ENCODE data around the gene AGPAT3. TPM values are rescaled to one million over a fixed set of nuclear protein-coding genes. Genes with fewer than 3 reads are reported as not detected.

The AGPAT3 gene
- total and polyA plus RNA-seq, 7 experiments from 2014 or later = 11.4 to 121 (median 62.5) TPM

- Histone ChIP-seq H3K4me1 (ENCODE audit: control insufficient read depth in 2 of 2, insufficient read depth in 2 of 2, low read length in 2 of 2) (peaks cover 0 to 6% of the 10 kb centered on the region in 2 donors), H3K36me3 (ENCODE audit: control insufficient read depth in 2 of 3, insufficient read depth in 3 of 3, low read length in 3 of 3) (peaks cover 33 to 65% (median 36%) of the 10 kb centered on the region in 3 experiments), H3K9me3 (ENCODE audit: control insufficient read depth in 2 of 3, low read length in 3 of 3) (no peaks in the 10 kb centered on the region), H3K27me3 (ENCODE audit: control insufficient read depth in 2 of 2, insufficient read depth in 2 of 2, low read length in 2 of 2) (no peaks in the 10 kb centered on the region), H3K27ac (ENCODE audit: low read depth, low read length) (no peak overlapping the region), H3K4me3 (ENCODE audit: low read length) (no peak overlapping the region)
- peaks cover 0 to 4% (median 0%) of the 10 kb centered on the region in 11 donors for H3K9me3 Mint-ChIP-seq
- DNase-seq (no peak), ATAC-seq (no peak)
- H3K27ac Mint-ChIP-seq = peak overlapping the region in 5 of 9 donors; percentile 10 to 67 (median 37)
- intact Hi-C loops (cut with micrococcal nuclease) = no loop called here
- ChIA-PET POLR2A (interaction anchor here (0.6 kb wide), 1 partner anchor 52 kb away, joined by 3 read pairs; no protein-coding TSS in a partner anchor), CTCF (no interaction called here)
- H3K36me3 Mint-ChIP-seq = peaks cover 11 to 58% (median 30%) of the 10 kb centered on the region in 5 donors
- no peaks in the 10 kb centered on the region for H3K27me3 Mint-ChIP-seq
- H3K4me1 Mint-ChIP-seq = peaks cover 13 to 21% (median 17%) of the 10 kb centered on the region in 7 donors
- H3K4me3 Mint-ChIP-seq = no peak overlapping the region
Measured at GRCh38 chr21:44035244-44035643, 170.2 kb downstream of the AGPAT3 start.

Other genes starting within 250 kb of the AGPAT3 start
- 1 to 10 TPM in 1 of 5 experiments, under 1 TPM in 4; 0.31 to 1.4 (median 0.91) TPM for gene HSF2BP, start 205.7 kb upstream of the AGPAT3 start, total RNA-seq
- gene HSF2BP, start 205.7 kb upstream of the AGPAT3 start, polyA plus RNA-seq = under 1 TPM; 0.28 to 0.81 TPM
- gene RRP1B, start 205.7 kb upstream of the AGPAT3 start, total RNA-seq = 10 to 100 TPM; 23.9 to 44.2 (median 39.6) TPM
- 10 to 100 TPM; 32.8 to 49.3 TPM for gene RRP1B, start 205.7 kb upstream of the AGPAT3 start, polyA plus RNA-seq
- gene PDXK, start 146.1 kb upstream of the AGPAT3 start, total RNA-seq = 100 to 1,000 TPM in 1 of 5 experiments, 10 to 100 TPM in 4; 71.1 to 103 (median 97.0) TPM
- 10 to 100 TPM; 27.8 to 40.3 TPM for gene PDXK, start 146.1 kb upstream of the AGPAT3 start, polyA plus RNA-seq
- gene CSTB, start 88.9 kb upstream of the AGPAT3 start, total RNA-seq = 10 to 100 TPM; 14.7 to 66.5 (median 36.6) TPM
- gene CSTB, start 88.9 kb upstream of the AGPAT3 start, polyA plus RNA-seq = 10 to 100 TPM; 52.2 to 59.7 TPM
- gene RRP1, start 75.6 kb upstream of the AGPAT3 start, total RNA-seq = 10 to 100 TPM; 24.2 to 33.1 (median 28.8) TPM
- 10 to 100 TPM; 10.1 to 21.8 TPM for gene RRP1, start 75.6 kb upstream of the AGPAT3 start, polyA plus RNA-seq
- 100 to 1,000 TPM in 2 of 5 experiments, 10 to 100 TPM in 3; 80.6 to 119 (median 93.2) TPM for gene TRAPPC10, start 147.1 kb downstream of the AGPAT3 start, total RNA-seq
- gene TRAPPC10, start 147.1 kb downstream of the AGPAT3 start, polyA plus RNA-seq = 10 to 100 TPM; 15.6 to 26.5 TPM
- 10 to 100 TPM; 12.0 to 42.3 (median 23.0) TPM for gene PWP2, start 242.2 kb downstream of the AGPAT3 start, total RNA-seq
- gene PWP2, start 242.2 kb downstream of the AGPAT3 start, polyA plus RNA-seq = 10 to 100 TPM in 1 of 2 donors, 1 to 10 TPM in 1; 8.7 to 17.9 TPM